ENCODE results near the gene ZFYVE28. TPM values are rescaled to one million over a fixed set of nuclear protein-coding genes. Genes with fewer than 3 reads are reported as not detected.
"Not testable (repeated sequence)": the region's sequence is repeated elsewhere in the genome, so short reads cannot be mapped to it uniquely, and the experiment has no call there.

ZFYVE28 gene
- total RNA-seq, 1 donor from 2014 or later: 3.7 TPM

DNA sequence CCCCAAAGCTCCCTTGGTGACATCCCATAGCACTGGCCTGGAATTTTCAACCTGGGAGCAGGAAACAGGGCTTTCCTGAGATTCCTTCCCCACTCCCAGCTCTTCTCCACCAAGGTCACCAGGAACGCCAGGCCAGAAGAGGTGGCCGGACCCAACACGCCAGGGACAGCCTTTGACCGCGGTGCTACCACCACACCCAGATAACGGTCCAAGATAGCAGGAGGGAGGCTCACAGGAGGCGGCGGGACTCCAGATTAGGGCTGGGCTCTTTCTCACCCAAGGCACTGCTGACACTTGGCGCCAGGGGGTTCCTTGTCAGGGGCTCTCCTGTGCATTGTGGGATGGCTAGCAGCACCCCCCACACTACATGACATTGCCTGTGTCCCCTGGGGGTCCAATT lies 22.9 kb downstream of the ZFYVE28 start:
- FAIRE-seq: no peak
- no peak for DNase-seq (ENCODE audit: low spot score in 2 of 2)

DNA sequence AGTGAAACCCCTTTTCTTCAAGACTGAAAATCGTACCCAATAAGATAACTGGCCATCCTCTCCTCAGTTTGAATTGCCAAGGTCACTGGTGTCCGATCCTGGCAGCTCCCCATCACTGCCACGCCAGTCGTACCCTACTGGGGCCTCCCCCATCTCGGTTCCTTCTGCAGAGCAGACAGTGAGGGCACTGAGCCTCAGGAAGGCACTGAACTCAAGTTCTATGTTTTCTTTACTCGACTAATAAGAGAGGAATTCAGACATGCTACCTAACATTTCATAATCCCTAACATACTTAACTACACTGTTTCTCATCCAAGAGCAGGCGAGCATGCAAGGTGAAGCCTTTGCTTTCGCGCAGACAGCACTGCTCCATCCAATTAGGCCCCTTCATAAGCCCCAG lies 23.4 kb downstream of the ZFYVE28 start:
- DNase-seq (ENCODE audit: low spot score in 2 of 2) (no peak), FAIRE-seq (no peak)

DNA sequence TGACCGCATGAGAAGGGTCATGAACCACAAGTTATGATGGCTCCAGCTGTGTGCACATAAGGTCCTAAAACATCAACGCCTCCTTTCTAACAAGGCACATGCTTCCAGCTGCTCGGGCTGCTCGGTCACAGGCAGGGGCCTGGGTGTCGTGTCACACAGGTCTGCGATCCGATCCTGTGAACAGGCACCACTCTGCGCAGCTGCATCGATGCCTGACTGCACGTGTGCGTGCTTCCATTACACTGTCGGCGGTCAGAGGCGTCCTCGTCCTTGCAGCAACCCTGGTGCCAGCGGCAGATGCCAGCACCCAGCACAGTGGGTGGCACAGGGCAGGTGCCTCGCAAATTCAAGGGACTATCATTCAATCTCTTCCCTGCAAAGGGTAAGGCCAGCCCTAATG lies 23.9 kb downstream of the ZFYVE28 start:
- FAIRE-seq: no peak
- DNase-seq (ENCODE audit: low spot score in 2 of 2): no peak

DNA sequence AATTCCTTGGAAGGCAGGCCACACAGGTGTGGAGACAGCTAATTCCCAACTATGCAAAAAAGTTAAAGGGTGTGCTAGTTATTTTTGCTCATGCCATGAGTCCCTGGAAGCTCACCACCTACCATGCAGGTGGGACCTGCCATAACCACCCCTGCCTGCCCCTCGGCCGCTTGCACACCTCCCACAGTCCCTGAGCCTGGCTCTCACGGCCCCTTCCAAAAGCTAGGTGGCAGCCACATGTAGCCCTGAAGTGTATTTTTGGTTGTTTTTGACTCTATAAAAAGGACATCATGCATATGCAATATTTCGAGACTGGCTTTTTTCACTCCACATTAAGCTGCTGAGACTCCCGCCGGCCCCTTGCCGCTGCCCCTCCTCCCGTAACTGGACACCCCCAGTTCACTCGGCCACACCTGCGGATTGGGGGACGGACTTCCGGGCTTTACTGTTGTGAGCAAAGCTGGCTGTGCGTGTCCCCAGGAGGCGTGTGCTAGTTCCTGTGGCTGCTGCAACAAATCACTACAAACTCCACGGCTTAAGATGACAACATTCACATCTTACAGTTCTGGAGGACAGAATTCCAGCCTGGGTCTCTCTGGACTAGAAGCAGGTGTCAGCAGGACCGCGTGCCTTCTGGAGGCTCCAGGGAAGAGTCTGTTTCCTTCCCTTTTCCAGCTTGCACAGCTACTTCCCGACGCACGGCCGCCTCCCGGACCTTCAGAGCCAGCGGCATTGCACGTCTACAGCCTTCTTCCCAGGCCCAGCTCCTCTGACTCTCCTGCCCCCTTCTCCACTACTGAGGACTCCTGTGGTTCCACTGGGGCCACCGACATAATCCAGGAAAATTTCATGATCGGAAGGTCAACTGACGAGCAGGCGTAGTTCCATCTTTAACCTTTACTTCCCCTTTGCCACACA lies 24.8 kb downstream of the ZFYVE28 start:
- FAIRE-seq: no peak
- DNase-seq (ENCODE audit: low spot score in 2 of 2): peak in 1 of 2 donors; percentile 33

DNA sequence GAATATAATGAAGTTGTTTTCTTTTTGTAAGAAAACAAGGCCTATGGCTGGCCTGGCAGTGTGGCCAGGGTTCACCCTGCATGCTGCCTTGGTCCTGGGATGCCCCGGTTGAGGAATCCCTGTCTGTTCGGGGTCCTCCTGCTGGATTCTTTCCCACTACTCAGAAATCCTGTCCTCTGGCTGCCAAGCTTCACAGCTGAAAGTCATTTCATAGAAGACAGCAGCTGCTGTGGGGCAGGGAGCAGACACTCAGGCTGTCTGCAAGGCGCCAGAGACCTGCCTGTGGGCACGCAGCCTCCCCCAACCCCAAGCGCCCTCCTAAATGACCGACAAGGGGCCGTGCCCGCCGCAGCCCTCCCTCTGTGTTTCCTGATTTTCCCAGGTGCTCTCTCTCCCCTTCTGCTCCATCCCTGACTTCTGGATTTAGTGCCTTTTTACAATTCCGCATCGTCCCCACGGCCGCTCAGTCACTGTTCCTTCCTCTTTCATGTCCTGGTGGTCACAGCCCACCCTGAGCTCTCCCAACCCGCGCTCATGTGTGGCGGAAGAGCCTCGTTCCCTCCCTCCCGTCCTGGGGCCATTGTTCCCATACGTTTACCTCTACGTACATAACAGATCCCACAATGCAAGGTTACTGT lies 27.5 kb downstream of the ZFYVE28 start:
- no peak for FAIRE-seq

DNA sequence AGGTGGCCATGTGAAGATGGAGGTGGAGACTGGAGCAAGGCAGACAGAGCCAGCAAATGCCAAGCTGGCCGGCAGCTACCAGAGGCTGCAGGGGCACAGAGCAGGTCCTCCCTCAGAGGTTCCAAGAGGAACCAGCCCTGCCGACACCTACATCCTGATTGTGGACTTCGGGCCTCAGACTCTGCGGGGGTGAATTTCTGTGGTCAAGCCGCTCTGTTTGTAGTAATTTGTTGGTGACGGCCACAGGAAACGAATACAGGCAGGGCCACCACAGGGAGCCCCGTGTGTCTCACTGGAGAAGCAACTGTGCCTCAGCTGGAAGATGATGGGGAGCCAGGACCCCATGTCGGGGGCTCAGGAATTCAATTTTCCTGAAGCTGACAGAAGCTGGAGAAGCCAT lies 28.3 kb downstream of the ZFYVE28 start:
- no peak for FAIRE-seq
- DNase-seq (ENCODE audit: low spot score in 2 of 2): no peak

More for the DNA sequence above, 27.5 kb downstream of the ZFYVE28 start:
- DNase-seq (ENCODE audit: low spot score in 2 of 2): no peak

DNA sequence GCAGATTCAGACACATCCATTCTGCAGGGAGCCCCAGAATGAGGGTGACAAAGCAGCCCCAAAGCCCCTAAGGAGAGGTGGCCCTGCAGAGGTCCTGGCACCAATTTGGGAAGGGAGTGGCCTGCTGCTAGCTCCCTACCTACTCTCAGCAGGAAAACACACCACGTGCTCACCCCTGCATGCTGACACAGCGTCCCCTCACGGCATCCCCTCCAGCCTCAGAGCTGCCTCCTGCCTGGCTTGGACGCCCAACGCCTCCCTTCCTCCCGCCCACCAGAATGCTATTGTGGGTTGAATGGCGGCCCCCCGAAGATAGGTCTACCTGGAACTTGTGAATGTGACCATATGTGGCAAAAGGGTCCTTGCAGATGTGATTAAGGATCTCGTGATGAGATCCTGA lies 28.8 kb downstream of the ZFYVE28 start:
- FAIRE-seq (no peak), DNase-seq (ENCODE audit: low spot score in 2 of 2) (no peak)

DNA sequence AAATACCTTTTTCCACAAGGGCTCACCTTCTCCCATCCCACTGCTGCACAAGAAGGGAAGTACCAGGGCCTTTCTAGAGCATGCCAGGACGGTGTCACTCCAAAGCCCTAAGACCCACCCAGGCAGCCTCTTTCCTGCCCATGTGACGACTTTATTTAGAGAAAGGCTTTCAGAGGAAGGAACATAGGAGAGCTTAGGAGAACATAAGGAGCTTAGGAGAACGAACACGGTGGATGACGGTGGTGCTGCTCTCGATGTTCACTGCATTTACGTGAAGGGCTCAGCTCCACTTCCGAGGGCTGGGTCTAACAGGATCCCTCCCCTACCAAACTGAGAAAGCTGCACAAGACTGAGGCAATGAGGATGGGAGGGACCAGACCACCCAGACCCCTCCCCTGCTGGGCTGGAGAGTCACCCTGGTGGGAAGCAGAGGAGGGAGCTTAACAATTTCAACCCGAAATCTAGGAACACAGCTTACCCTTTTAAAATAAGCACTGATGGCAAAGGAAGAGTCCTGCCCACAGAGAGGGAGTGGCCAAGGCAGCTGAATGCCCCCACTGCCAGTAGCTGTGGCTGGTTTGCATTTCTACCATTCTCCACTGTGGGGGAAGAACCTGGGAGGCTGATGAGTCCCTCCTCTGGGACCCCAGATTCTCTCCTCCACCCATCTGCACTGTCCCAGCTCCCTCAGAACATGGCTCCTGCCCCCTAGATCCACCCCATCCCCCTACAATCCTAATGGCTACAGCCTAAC lies 29.8 kb downstream of the ZFYVE28 start:
- FAIRE-seq: no peak

DNA sequence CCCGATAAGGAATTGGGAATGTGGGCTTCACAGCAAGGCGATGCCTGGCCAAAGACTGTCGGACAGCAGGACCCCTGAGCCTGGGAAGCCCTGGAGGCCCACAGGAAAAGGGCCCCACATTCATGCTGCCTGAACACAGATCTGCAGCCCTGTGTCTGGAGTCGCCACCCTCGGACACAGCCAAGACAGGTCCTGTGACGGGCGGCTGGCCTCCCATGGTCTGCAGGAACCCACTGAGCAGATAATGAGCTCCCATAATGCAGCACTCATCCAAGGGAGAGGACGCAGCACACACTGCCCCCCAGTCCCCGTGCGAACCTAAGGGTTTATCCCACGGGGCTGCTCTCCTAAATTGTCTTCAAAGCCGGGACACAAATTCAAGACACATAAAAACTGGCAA lies 30.6 kb downstream of the ZFYVE28 start:
- FAIRE-seq (no peak), DNase-seq (ENCODE audit: low spot score in 2 of 2) (no peak)

More for the DNA sequence above, 29.8 kb downstream of the ZFYVE28 start:
- no peak for DNase-seq (ENCODE audit: low spot score in 2 of 2)

DNA sequence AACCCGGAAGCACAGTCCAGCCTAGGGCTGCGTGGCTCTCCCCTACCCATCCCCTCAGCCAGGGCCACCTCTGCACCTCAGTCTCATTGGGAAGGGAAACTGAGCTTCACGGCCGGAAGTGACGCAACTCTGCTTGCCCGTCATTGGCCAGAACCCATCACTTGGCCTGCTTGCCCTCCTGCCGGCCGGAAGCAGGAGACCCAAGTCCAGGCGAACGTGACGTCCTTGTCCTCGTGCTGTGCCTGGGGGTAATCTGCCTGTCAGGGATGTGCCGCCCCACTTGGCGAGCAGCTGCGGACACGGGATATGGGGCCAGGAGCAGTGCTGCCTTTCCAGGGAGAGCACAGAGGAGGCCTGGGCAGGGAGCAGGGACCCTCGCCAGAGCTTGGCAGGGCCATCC lies 31.2 kb downstream of the ZFYVE28 start:
- FAIRE-seq (no peak), DNase-seq (ENCODE audit: low spot score in 2 of 2) (no peak)

DNA sequence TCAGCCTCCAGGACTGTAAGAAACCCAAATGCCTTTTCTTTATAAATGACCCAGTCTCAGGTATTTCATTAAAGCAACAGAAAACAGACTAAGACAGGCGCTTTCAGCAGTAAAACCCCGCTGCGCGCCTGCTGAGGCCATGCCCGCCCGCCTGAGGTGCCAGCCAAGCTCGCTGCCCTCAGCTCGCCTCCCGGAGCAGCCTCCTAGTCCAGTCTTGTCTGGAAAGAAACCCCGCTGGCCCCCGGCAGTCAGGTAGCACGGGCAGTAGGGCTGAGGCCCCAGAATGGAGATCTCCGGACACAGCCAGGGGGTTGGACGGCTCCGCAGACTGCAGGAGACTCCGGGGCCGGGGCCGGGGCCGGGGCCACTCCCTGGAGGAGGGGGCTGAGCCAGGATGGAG lies 31.7 kb downstream of the ZFYVE28 start:
- DNase-seq (ENCODE audit: low spot score in 2 of 2) (no peak), FAIRE-seq (no peak)

DNA sequence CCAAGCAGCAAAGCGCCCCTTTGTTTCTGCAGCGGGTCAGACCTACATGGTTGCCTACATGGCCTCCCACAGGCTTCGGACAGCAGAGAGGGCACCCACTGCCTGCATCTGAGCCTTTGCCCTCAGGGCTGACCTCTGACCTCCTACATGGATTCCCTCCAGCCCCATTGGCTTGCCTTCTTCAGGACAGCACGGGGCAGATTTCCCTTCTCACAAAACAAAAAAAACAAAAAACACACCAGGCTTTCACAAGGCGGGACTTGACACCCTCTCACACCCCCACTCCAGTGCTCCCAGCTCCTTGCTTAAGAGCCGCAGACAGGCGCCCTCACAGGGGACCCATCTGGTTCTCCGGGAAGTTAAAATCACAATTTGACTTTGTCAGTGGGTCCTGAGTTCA lies 32.9 kb downstream of the ZFYVE28 start:
- no peak for DNase-seq (ENCODE audit: low spot score in 2 of 2)
- no peak for FAIRE-seq

DNA sequence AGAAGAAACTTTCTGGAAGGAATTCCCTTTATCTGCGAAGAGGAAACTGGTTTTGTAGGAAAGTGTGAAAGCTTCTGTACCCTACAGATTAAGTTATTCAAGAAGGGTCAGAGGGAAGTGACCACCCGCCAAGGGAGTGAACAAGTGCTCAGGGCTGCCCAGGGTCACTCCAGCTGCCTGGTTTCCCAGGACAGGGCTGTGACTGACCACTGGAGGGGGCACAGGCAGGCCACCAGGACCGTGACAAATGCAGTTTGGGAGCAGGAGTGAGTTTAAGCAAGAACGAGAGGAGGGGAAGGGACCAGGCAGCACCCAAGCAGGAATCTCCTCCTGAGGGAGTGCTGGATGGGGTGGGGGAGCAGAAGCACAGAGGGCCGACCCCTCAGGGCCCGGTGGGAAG lies 34.2 kb downstream of the ZFYVE28 start:
- no peak for FAIRE-seq

DNA sequence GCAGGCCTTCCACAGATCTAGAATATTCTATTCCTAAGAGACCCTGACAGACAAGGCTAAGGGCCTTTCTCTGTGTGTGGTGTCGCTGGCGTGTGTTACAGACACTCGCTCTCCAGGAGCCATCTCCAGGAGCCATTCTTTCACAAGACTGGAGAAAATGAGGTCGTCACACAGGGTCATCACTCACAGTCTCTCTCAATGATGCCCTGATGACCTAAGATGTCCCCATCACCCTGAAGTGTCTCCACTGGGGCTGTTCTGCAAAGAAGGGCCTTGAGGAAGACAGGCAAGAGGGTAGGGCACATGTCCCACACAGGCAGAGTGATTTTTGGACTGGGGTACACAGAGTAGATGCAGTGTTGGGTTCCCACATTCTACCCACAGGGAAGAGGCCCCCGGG lies 34.7 kb downstream of the ZFYVE28 start:
- FAIRE-seq (no peak), DNase-seq (ENCODE audit: low spot score in 2 of 2) (no peak)

More for the DNA sequence above, 34.2 kb downstream of the ZFYVE28 start:
- DNase-seq (ENCODE audit: low spot score in 2 of 2): no peak

DNA sequence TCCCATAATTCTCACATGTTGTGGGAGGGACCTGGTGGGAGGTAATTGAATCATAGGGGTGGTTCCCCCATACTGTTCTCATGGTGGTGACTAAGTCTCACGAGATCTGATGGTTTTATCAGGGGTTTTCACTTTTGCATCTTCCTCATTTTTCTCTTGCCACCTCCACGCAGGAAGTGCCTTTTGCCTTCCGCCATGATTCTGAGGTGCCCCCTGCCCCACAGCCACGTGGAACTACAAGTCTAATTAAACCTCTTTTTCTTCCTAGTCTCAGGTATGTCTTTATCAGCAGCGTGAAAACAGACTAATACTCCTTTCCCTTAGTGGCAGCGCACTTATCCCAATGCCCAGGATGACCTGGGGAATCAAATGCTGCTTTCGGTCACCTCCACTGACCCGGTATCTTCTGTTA lies 35.2 kb downstream of the ZFYVE28 start:
- not testable (repeated sequence) for FAIRE-seq; DNase-seq (ENCODE audit: low spot score in 2 of 2)

DNA sequence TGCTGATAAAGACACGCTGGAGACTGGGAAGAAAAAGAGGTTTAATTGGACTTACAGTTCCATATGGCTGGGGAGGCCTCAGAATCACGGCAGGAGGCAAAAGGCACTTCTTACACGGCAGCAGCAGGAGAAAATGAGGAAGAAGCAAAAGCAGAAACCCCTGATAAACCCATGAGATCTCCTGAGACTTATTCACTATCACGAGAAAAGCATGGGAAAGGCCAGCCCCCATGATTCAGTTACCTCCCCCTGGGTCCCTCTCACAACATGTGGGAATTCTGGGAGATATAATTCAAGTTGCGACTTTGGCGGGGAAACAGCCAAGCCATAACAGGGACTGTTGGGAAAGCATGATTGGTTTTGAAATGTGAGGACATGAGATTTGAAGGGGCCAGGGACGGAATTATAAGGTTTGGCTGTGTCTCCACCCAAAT lies 35.7 kb downstream of the ZFYVE28 start:
- not testable (repeated sequence) for FAIRE-seq; DNase-seq (ENCODE audit: low spot score in 2 of 2)

DNA sequence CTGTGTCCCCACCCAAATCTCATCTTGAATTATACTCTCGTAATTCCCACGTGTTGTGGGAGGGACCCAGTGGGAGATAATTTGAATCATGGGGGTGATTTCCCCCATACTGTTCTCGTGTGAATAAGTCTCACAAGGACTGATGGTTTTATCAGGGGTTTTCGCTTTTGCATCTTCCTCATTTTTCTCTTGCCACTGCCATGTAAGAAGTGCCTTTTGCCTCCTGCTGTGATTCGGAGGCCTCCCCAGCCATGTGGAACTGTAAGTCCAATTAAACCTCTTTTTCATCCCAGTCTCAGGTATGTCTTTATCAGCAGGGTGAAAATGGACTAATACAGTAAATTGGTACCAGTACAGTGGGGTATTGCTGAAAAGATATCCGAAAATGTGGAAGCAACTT lies 37.9 kb downstream of the ZFYVE28 start:
- DNase-seq (ENCODE audit: low spot score in 2 of 2); FAIRE-seq: not testable (repeated sequence)

DNA sequence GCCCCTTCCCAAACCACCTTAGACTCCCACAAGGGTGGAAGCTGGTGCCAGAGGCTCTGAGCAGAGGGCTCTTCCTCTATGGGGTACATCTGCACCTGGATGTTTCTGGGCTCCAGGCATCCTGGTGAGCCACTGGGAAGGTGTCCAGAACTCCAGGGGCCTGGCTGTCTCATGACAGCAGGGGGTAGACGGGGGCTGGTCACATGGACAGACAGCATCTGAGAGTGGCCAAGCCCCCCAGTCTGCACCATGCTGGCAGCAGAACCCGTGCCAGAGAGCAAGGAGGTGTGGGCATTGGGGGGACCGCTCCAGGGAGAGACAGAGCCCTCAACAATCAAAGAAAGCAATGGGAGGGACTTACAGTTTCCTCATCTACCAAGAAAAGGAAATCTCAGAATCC lies 39.5 kb downstream of the ZFYVE28 start:
- DNase-seq (ENCODE audit: low spot score in 2 of 2): no peak
- no peak for FAIRE-seq

DNA sequence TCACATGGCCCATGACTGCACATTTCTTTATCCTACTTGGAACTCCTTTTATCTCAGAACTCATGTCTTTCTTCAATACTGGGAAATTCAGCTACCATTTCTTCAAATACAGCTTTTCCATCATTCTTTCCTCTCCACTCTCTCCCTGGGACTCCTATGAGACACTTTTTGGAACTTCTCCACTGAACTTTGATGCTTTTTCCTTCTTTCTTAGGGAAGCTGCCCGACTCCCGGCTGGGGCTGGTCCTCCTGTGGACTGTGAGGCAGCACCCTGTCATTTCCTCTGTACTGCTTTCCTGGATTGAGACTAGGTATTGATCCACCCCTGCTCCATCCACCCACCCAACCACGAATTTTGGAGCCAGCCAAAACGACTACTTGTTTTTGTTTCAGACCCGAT lies 40.0 kb downstream of the ZFYVE28 start:
- DNase-seq (ENCODE audit: low spot score in 2 of 2) (no peak), FAIRE-seq (no peak)

DNA sequence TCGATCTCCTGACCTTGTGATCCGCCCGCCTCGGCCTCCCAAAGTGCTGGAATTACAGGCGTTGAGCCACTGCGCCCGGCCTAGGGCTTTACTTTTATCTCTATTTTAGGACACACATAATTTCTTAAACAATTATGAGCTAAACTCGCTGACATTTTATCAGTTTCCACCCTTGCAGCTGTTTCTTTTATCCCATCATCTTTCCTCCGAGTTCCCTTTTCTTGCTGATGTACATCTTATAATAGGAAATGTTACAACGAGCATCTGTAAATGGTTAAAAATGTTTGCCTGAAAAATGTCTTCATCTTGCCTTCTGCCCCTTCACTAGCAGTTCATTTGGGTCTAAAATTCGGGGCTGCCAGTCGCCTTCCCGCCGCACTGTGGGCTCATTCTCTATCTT lies 41.2 kb downstream of the ZFYVE28 start:
- DNase-seq (ENCODE audit: low spot score in 2 of 2) (no peak), FAIRE-seq (no peak)

DNA sequence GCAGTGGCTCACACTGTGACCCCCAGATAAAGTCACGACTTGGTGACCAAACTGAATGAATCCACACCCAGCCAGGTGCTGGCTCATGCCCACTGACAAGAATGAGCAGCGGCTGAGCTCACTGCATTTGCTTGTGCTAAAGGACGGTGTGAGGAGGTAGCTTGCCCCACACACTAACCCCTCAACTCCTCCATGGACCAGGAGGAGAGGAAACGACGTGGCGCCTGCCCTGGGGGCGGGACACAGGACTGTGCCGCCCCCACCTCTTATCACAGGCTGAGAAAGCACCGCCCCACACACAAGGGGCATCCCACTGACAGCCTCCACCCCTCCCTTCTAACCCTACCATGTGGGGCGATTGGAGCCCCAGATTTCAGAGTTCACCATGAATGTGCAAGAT lies 43.0 kb downstream of the ZFYVE28 start:
- DNase-seq (ENCODE audit: low spot score in 2 of 2) (no peak), FAIRE-seq (no peak)
